GM12864 (cell line): ENCODE data around the gene TAL2.

Source experiments
- DNase-seq: peaks from one replicate; pipeline ENCODE4 v3.0.0-alpha.2; 2011; ENCODE audit warnings: low read depth
- H3K4me3 ChIP-seq: 2 replicates; pipeline ENCODE4 v1.5.1; 2011; ENCODE audit warnings: mild to moderate bottlenecking, low read depth, low read length, control low read depth
- TF ChIP-seq, protein P1 (sequence below): IDR thresholded peaks from 2 replicates; pipeline ENCODE4 v1.5.1; 2011; ENCODE audit warnings: low read depth, mild to moderate bottlenecking, moderate library complexity, low read length, control low read depth, inconsistent platforms; ENCODE audit errors: missing control alignments

The TAL2 gene

DNA sequence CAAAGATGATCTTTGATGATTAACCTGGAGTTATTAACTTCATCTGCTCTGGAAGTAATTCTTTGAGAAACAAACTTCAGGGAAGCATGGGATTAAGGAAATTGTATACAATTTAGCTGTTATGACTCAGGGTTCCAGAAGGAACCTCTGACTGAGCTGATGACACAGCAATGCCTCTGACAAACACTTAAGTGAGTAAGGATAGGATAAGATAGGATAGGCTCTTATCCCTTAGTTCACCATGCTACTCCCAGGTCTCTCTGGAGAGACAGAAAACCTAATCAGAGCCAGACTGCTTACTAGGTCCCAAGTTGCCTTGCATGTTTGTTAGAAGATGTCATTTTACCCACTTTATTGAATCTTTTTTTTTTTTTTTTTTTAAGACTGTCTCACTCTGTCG, 19.5 kb downstream of the TAL2 start:
- H3K4me3 ChIP-seq: no peak overlapping the region
- TF ChIP-seq, protein P1, sequence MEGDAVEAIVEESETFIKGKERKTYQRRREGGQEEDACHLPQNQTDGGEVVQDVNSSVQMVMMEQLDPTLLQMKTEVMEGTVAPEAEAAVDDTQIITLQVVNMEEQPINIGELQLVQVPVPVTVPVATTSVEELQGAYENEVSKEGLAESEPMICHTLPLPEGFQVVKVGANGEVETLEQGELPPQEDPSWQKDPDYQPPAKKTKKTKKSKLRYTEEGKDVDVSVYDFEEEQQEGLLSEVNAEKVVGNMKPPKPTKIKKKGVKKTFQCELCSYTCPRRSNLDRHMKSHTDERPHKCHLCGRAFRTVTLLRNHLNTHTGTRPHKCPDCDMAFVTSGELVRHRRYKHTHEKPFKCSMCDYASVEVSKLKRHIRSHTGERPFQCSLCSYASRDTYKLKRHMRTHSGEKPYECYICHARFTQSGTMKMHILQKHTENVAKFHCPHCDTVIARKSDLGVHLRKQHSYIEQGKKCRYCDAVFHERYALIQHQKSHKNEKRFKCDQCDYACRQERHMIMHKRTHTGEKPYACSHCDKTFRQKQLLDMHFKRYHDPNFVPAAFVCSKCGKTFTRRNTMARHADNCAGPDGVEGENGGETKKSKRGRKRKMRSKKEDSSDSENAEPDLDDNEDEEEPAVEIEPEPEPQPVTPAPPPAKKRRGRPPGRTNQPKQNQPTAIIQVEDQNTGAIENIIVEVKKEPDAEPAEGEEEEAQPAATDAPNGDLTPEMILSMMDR: no peak
- DNase-seq: no peak

DNA sequence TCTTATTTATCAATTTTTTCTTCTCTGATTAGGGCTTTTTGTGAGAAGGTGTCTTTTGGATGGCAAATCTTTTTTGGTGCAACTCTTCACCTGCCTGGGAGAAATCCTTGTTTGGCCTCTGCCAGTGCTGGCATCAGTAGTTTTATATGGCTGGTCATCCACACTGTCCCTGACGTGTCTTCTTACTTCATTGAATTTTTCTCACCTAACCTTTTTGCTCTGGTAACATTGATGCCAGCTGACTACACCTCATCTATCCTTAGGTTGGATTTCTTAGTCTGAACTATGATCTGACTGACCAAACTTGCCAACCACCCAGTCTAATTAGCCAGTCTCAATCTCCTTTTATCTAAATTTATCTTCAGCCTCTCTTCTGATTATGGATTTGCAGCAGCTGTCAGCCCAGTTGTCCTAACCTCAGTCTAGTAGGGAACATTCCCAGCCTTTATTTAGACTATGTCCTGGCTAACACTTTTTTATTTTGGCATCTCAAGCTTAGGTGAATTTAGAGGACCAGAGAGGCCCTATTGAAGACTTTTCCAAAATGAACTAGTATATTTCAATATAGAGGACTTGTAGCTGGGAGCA, 21.5 kb downstream of the TAL2 start:
- TF ChIP-seq, protein P1: no peak

DNA sequence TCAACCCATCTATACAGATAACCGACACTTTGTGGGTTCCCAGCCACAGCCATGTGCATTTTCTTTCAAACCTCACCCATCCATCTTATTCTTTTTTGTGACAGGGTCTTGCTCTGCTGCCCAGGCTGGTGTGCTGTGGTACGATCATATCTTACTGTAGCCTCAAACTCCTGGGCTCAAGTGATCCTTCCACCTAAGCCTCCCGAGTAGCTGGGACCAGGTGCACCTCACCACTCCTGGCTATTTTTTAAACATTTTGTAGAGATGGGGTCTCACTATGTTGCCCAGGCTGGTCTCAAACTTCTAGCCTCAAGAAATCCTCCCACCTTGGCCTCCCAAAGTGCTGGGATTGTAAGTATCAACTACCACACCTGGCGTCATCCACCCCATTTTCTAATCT, 24.7 kb downstream of the TAL2 start:
- TF ChIP-seq, protein P1: no peak
- no peak for DNase-seq
- no peak overlapping the region for H3K4me3 ChIP-seq

More for the DNA sequence above, 21.5 kb downstream of the TAL2 start:
- no peak for DNase-seq
- no peak overlapping the region for H3K4me3 ChIP-seq

- no peak overlapping the region for H3K4me3 ChIP-seq
- no peak for DNase-seq
- TF ChIP-seq, protein P1: peak; percentile 21
Observed at GRCh38 chr9:105690742-105691141, 28.5 kb downstream of the TAL2 start.

DNA sequence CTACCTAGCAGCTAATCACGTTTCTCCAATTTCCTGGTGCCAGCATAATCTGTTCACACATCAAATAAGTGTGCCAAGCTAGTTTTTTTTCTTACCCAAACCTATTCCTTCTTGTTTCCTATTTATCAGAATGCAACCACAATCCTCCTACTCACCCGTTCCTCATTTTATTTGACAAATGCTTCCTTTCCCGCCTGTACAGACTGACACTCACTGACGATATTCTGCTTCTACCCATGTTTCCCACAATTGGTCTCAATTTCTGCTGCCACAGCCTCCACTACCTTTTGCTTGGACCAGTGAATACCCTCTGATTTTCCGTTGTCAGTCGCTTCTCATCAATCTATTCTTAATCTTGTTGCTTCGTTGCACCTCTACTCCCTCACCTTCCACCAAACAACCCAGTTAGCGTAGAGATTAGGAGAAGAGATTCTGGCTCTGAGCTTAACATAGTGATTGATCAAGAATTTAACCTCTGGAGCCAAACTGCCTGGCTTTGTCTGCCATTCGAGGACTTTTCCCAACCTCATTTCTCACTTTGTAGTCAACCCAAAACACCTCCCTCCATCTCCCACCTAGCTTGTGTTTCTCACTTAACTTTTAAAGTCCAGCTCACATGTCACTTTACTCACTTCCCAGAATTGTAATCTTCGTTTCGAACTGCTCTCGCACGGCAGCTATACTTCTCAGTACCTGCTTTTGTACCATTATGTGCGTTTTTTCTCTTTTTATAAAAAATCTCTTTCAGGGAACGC, 31.4 kb downstream of the TAL2 start:
- DNase-seq: no peak
- peak overlapping the region; percentile 80 for H3K4me3 ChIP-seq
- TF ChIP-seq, protein P1: no peak

GRCh38 chr9:105694190-105694847, 32.1 kb downstream of the TAL2 start, which contains the start of gene TMEM38B:
TMEM38B (plus strand) TSS chr9:105694541; CDS start chr9:105694661, 120 bp downstream.
- DNase-seq: no peak
- TF ChIP-seq, protein P1: no peak
- H3K4me3 ChIP-seq: peak within 1 kb of the TSS; percentile 80
